Activated CD4-positive, alpha-beta T cell treated with anti-CD3 and anti-CD28 coated beads, Interleukin-2, amount 50 U/mL, for 1 hour (primary cell): Measurements from ENCODE around the gene RAD51B.

Experiments
- DNase-seq: peaks from one replicate; pipeline ENCODE4 v3.0.0-alpha.2; 2020

RAD51B gene

DNA sequence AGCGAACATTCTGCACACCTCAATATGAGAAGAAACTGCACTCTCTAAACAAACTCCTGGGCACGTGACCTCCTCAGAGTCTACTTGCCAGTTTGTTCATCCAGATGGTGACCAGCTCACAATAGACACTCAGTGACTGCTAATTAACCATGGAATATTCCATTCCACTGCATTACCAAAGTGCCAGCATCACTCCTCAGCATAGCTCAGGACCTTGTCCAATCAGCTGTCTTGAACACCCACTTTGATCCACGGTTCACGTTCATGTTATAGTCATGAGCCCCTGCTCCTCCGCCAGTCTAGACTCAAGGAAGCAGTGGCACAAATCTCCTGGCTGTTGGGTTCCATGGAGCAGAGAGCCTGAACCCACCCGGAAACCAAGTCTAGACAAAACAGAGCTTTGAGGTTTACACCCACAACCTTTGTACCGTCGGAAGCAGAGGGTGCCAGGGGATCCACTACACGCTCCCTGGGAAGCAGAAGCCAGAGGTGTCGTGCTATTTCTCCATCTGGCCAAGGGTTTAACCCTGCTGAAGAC lies 688.0 kb downstream of the RAD51B start:
- DNase-seq = peak; percentile 61

DNA sequence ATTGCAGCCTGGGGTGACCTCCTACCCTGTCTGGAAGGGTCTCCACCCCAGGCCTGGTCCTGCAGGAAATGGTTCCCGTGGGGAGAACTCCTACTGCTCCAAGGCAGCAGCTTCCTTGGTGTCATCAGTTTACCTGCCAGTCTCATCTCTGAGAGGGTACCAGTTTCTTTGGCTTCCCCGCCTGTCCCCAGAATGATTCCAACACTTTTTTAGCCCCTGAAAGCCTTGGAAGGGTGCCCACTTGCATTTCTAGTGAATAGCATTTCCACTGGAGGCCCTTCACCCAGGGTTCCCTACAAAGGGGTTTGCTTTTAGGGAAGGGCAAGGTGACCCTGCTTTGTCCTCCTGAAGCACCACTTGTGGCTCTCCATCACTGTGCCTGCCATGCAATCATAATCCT lies 689.0 kb downstream of the RAD51B start:
- DNase-seq = no peak

GRCh38 chr14:68509188-68509983 lies 689.8 kb downstream of the RAD51B start:
- no peak for DNase-seq

DNA sequence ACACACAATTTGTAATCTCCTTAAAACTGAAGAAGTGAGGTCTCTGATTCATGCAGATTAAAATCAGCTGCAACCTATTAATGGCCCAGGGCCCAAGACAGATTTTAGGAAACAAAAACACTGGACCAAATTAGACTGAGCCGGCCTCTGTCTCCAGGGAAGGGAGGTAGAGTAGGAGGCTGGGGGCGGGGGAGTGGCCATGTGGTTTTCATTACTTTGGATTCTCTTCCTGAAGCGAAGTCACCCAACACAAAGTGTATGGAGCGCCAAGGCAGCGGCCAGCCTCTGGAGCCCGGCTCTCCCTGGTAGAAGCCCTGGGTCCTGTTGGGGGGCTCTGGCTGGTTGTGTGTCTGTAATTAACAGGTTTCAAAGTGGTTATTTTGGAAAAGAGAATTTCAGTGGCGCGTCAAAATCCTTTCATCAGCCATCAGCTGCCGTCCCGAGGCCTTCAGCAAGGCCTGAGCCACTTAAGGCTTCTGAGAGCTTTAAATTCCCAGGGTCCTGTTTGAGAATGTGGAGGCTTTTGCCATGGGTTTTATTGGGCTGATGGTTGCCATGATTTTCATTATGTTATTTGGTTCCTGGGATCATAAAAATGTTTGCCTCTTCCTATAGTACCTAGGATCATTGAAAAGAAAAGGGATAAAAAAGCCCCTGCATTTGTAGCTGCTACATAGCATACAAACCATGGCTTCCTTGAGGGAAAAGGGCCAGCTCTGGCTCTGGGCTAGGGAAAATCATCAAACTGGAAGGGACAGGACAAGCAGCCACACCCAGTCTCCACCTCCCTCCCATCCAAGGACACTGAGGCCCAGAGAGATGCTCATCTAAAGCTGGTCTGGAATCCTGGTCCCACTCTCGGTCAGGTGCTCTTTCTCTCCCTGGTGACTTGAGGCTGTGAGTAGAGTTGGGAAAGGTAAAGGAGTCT lies 690.9 kb downstream of the RAD51B start:
- DNase-seq = no peak

DNA sequence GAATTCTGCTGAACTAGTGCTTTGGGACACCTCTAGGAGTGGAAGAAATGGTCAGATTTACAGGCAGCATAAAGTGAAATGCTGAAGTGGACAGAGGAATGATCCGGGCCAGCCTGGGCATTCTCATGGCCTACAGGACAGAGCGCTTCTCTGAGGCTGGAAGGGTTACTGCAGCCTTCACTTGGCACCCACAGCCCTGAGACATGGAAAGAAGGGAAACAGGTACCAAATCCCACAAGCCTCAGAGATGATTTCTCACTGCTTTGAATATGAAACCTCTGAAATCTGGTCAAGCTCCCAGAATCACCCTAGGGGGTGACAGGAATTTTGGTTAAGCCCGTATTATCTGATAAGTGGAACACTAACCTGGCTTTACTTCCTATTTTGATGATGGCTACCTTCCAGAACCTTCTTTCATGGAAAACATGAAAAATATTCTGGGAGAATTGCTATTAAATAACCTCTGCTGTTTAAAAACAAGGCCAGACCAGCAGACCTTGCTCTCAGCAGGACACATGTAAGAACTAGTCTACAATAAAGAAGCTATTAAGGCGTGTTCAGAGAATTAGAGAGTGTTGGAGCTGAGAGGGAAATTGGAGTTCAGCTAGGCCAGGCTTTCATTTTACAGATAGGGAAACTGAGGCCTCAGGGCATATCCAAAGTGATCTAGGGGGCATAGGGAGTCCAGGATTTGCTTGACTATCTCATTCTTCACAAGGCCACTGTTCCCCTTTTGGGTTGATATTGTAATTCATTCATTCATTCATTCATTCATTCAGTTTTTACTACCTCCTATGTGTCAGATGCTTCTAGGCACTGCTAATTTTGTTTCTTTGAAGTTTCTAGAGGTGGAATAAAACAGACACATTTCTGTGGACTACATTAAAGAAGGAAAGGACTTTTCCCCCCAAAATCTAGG lies 691.8 kb downstream of the RAD51B start:
- DNase-seq = no peak

- no peak for DNase-seq
These were observed 692.5 kb downstream of the RAD51B start for GRCh38 chr14:68512088-68512487.

DNA sequence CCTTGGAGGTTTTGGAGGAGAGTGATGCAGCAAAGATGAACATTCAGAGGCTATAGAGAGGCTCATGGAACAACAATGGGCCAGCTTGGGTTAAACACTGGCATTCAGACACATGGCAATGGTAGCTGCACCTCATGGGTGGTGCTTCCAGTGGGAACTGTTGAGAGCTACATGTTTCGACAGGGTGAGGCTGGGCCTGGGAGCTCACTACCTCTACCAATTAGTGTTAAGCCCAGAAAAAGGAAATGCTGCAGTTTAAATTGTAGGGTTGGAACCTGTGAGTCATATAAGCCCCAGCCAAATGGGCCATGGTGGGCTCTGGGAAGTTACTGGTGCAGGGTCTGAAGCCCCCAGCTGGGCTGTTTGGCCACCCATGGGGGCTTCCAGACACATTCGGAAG lies 693.6 kb downstream of the RAD51B start:
- no peak for DNase-seq

GRCh38 chr14:68513838-68514607 lies 694.4 kb downstream of the RAD51B start:
- DNase-seq = no peak

DNA sequence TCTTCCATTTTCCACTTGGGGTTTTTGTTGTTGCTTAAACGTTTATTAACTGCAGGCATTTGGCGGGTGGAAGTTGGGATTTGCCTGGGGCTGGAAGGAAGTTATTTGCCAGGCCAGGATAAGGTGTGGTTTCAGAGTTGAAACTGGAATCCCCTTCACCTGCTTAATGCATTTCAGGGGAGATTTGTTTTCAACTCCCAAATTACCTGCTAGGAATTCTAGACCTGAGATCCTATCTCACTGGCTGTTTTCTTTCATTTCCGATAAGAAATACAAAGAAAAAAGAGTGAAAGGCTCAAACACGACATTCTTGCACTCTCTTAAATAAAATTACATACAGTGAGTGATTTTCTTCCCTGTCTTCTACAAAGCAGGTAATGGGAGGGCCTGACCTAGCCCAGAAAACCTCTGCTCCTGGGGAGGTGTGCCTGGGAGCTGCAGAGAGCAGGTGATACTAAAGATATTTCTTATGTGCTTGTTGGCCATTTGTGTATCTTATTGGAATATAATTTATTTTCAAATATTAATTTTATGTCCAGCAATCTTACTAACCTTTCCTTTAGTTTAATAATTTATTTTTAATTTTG lies 695.1 kb downstream of the RAD51B start:
- no peak for DNase-seq

- no peak for DNase-seq
These were observed 696.8 kb downstream of the RAD51B start for GRCh38 chr14:68516342-68516741.

DNA sequence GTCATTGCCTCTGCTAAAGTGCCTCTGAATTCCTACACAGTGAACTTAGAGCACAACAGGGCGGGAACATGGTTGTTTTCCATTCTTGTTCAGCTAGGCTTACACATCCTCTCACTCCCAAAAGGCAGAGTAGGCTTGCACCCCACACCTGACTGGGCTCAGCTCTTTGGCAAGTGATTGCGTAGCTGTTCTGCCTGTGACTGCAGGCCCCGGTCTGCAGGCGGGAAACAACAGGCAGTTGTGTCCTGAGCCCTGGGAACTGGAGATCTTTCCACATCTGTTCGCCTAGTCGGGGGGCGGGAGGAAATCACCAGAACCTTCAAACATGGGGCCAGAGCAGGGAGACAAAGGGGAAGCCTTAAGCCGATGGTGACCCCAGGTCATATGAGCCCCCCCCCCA lies 698.6 kb downstream of the RAD51B start:
- DNase-seq = no peak

DNA sequence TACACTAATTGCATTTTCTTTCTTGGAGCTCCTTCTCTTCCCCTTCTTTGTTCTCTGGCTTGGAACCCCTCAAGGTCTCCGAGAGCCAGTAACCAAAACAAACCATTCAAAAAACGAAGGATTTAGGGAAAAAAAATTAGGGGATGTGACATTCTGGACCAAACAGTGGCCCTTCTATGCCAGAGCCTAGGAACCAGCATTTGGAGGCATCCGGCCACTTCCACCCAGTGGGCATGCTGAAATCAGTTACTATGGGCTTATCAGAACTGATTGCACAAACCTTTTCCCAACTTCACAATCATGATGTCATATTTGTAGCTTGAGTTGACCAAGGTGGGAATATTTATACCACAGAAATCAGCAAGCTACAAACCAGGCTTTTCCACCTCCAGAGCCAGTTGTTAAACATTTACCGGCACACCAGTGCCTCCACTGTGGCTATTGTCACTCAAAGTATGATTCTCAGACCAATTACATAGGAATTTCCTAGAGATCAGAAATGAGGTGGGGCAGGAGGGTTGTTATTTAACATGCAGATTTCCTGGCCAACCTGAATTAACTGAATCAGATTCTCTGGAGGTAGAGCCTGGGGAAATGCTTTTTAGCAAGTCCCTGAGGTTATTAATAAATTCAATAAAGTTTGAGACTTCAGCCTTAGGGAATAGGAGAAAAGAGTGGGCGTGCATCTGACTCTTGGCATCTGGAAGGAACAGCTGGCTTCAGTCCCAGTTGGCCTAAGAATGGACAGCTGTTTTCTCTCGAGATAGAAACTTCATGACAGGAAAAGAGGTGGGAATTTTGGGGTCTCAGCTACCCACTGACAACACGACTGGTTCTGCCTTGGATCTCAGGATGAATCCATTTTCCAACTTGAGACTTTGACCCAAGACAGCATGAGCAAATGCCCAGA lies 699.4 kb downstream of the RAD51B start:
- no peak for DNase-seq

DNA sequence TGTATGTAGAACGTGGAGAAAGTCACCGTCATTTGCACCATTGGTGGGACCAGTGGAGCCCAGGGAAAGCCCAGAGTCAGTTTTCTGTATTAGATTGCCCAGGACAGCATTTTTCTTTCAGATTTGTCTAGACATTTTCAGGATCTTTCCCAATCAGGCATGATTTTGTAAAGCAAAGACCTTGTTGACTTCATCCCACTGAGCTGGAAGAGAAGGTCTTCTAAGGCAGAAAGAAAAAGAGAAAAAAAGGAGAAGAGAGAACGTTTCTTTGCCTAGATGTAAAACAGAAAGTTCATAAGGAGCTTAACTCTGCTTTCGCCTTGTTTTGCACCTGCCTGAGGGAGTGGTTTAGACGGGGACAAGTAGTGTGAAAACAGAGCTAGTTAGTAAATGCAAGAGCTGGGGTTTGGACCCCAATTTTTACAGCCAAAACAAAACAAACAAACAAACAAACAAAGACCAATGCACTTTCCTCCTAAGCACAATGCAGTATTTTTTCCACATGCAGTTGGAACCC lies 700.1 kb downstream of the RAD51B start:
- DNase-seq = no peak

GRCh38 chr14:68520637-68521556 lies 701.3 kb downstream of the RAD51B start:
- DNase-seq = no peak

DNA sequence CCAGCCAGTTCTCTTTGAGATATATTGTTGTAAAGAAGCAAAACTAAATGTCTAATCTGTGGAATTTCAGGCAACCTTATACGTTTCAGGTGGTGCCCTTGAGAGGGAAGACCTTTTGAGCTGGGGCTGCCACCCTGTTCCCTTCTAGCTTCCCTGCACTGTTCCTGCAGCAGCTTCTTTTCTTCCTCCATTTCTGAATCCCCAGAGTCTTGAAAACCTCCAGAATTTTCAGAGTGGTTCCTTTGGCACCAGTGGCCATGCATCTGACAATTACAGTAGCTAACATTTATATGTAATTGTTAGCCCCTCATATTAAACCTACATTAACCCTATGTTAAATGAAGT lies 702.0 kb downstream of the RAD51B start:
- no peak for DNase-seq

GRCh38 chr14:68521961-68522509 lies 702.5 kb downstream of the RAD51B start:
- no peak for DNase-seq

DNA sequence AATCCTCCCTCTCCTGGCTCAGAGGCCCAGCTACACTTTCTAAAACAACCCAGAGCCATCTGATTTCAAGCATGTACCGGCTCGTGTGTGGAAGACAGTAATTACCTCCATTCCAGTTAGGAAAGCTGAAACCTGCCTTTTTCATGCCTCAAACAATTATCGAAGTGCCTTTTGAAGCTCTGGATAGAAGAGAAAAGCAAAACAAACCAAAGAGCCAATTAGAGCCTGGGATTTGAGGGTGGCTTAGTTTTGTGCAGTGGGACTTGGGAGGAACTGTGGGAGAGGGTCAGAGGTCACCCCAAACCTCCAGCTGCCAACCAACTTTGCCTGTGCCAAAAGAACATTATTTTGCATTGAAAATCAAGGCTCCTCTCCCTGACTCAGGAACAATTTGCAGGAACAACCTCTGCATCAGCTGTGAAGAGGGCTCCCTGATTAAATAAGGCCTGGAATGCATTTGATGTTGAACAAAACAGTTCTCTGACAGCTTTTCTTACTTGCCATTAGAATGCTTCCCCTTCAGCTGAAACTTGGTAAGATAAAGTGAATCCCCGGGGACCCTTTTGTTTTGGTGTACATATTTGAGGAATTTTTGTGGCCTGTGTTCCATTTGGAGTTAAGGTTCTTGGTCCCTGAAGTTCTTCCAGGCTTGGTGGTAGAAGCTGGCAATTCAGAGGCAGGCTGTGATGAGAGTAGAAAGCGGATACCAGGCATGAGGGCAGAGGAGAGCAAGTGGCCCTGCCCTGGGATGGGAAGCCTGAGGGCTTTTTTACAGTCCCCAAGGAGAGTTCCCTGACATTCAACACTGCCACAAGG lies 703.1 kb downstream of the RAD51B start:
- DNase-seq = no peak

GRCh38 chr14:68523326-68523610 lies 703.7 kb downstream of the RAD51B start:
- DNase-seq = no peak
